ENCODE data around the gene FBN1. TPM values are rescaled to one million over a fixed set of nuclear protein-coding genes. Genes with fewer than 3 reads are reported as not detected.

FBN1 gene
- total and polyA plus RNA-seq, 2 donors (not counting 3 experiments of a cell fraction or from before 2014, with no cell fraction given) = 107 to 111 TPM

GRCh38 chr15:48675436-48675835 lies 29.9 kb upstream of the FBN1 start:
- Histone ChIP-seq H3K9me3 (replicated peaks; ENCODE audit: control insufficient read depth, insufficient read depth, low read length) (no peaks in the 10 kb centered on the region), H3K9ac (replicated peaks; ENCODE audit: extremely low read depth, insufficient read depth, low read length) (no peak overlapping the region), H3K4me3 (replicated peaks in 1 of 3; ENCODE audit: insufficient read depth in 1 of 3, low read depth in 1 of 3, low read length in 3 of 3) (no peak overlapping the region), H3K27me3 (ENCODE audit: control insufficient read depth in 2 of 2, insufficient read depth in 2 of 2, low read length in 2 of 2) (no peaks in the 10 kb centered on the region), H3K9me1 (replicated peaks; ENCODE audit: control insufficient read depth, extremely low read depth, insufficient read depth, low read length) (no peaks in the 10 kb centered on the region), H3K4me1 (ENCODE audit: control insufficient read depth, extremely low read depth, insufficient read depth, low read length) (peaks cover 3% of the 10 kb centered on the region), H3K36me3 (ENCODE audit: control insufficient read depth in 2 of 2, extremely low read depth in 1 of 2, insufficient read depth in 2 of 2, low read length in 2 of 2) (no peaks in the 10 kb centered on the region), H3K79me2 (ENCODE audit: control insufficient read depth, insufficient read depth, low read length) (no peaks in the 10 kb centered on the region), H2AFZ (ENCODE audit: low read depth, low read length) (no peak overlapping the region), H3K27ac (ENCODE audit: insufficient read depth, low read depth, low read length) (no peak overlapping the region), H4K20me1 (replicated peaks; ENCODE audit: control insufficient read depth, extremely low read depth, insufficient read depth, low read length) (no peaks in the 10 kb centered on the region), H3K4me2 (ENCODE audit: insufficient read depth, low read length) (no peak overlapping the region)
- FAIRE-seq (no peak), DNase-seq (ENCODE audit: low read depth, low spot score) (no peak)
- ChIA-PET POLR2A (no interaction called here), CTCF (no interaction called here)
- intact Hi-C loops (cut with micrococcal nuclease) (no loop called here), dilution Hi-C loops (cut with MboI; ENCODE audit: extremely low pct_ligation_motif_present, low sequenced_read_pairs) (no loop called here)
- no TSS peak for BruUV-seq (replicated peaks)
- TF ChIP-seq POLR2AphosphoS5 (IDR thresholded peaks at IDR 0.05; ENCODE audit: insufficient read depth, low read depth, low read length) = no peak
- no peak for TF ChIP-seq CTCF (IDR thresholded peaks at IDR 0.05; ENCODE audit: extremely low read depth in 1 of 2, insufficient read depth in 1 of 2, low read depth in 1 of 2, low read length in 2 of 2)
- no peak for TF ChIP-seq EZH2 (IDR thresholded peaks at IDR 0.05; ENCODE audit: borderline replicate concordance, low read depth, low read length, severe bottlenecking)
- TF ChIP-seq POLR2A (IDR thresholded peaks at IDR 0.05; ENCODE audit: low read depth, low read length) = no peak
- TF ChIP-seq MYC (IDR thresholded peaks at IDR 0.05; ENCODE audit: low read depth, low read length) = no peak
- no peak for TF ChIP-seq FOS (IDR thresholded peaks at IDR 0.05; ENCODE audit: borderline replicate concordance, insufficient read depth, low read length)
- TF ChIP-seq GATA2 (IDR thresholded peaks at IDR 0.05; ENCODE audit: insufficient read depth, insufficient read length, low read depth, low read length) = no peak
- TF ChIP-seq JUN (IDR thresholded peaks at IDR 0.05; ENCODE audit: borderline replicate concordance, insufficient read depth, insufficient read length, low read depth) = no peak
- no peak for TF ChIP-seq MAX (IDR thresholded peaks at IDR 0.05; ENCODE audit: insufficient read depth, insufficient read length)

Measured in endothelial cell of umbilical vein (primary cell).